HPDE6-E6E7 (cell line): ENCODE results near the gene C20orf202.
"Not testable (repeated sequence)": the region's sequence is repeated elsewhere in the genome, so short reads cannot be mapped to it uniquely, and the experiment has no call there.

ENCODE experiments used
- DNase-seq: peaks from one replicate; pipeline ENCODE4 v3.0.0; 2011; ENCODE audit warnings: missing footprints; ENCODE audit errors: extremely low spot score

Gene C20orf202

GRCh38 chr20:1209447-1210387 is 6.5 kb downstream of the C20orf202 start:
- DNase-seq: no peak

GRCh38 chr20:1210501-1210900 is 7.2 kb downstream of the C20orf202 start:
- no peak for DNase-seq

- DNase-seq: no peak
Measured at GRCh38 chr20:1212023-1212422, 8.8 kb downstream of the C20orf202 start.

GRCh38 chr20:1212607-1213396 is 9.5 kb downstream of the C20orf202 start:
- peak; percentile 77 for DNase-seq

- no peak for DNase-seq
Measured at GRCh38 chr20:1214838-1215261, 11.6 kb downstream of the C20orf202 start.

- no peak for DNase-seq
Measured at GRCh38 chr20:1215386-1216170, 12.3 kb downstream of the C20orf202 start.

GRCh38 chr20:1216527-1217427 is 13.5 kb downstream of the C20orf202 start:
- DNase-seq: not testable (repeated sequence)

- DNase-seq: not testable (repeated sequence)
Measured at GRCh38 chr20:1222750-1223149, 19.5 kb downstream of the C20orf202 start.

- DNase-seq: no peak
Measured at GRCh38 chr20:1224205-1224890, 21.1 kb downstream of the C20orf202 start.

GRCh38 chr20:1225263-1225782 is 22.1 kb downstream of the C20orf202 start:
- peak; percentile 90 for DNase-seq

- peak; percentile 87 for DNase-seq
Measured at GRCh38 chr20:1225783-1226654, 22.8 kb downstream of the C20orf202 start, which contains the start of gene RAD21L1. RAD21L1 (plus strand) TSS chr20:1226044; CDS start chr20:1228454, 2,410 bp downstream.

- DNase-seq: no peak
Measured at GRCh38 chr20:1229541-1229940, 26.3 kb downstream of the C20orf202 start.

- no peak for DNase-seq
Measured at GRCh38 chr20:1232286-1233111, 29.2 kb downstream of the C20orf202 start.

GRCh38 chr20:1240549-1240948 is 37.3 kb downstream of the C20orf202 start:
- no peak for DNase-seq

GRCh38 chr20:1241456-1241855 is 38.2 kb downstream of the C20orf202 start:
- no peak for DNase-seq

- no peak for DNase-seq
Measured at GRCh38 chr20:1242099-1242498, 38.8 kb downstream of the C20orf202 start.

- DNase-seq: peak; percentile 26
Measured at GRCh38 chr20:1242530-1242929, 39.3 kb downstream of the C20orf202 start.

GRCh38 chr20:1245578-1245977 is 42.3 kb downstream of the C20orf202 start:
- DNase-seq: no peak
